GM23338 (cell line): Measurements from ENCODE around the gene USP6NL. TPM values are rescaled to one million over a fixed set of nuclear protein-coding genes. Genes with fewer than 3 reads are reported as not detected.

Experiments
- ATAC-seq: fragments of 200-7000 bp; cut with Tn5 transposase; 3 replicates; pipeline ENCODE4 v1.9.1; 2020
- DNase-seq: peaks from one replicate; pipeline ENCODE4 v3.0.0-alpha.2; 2015; ENCODE audit warnings: low spot score
- H2AFZ ChIP-seq: fragments of 200-600 bp; sonication (generic); 2 replicates; pipeline ENCODE4 v1.8.0; 2016; ENCODE audit warnings: antibody characterized with exemption, mild to moderate bottlenecking, moderate library complexity
- H3F3A ChIP-seq: fragments of 200-600 bp; sonication (generic); replicated peaks from 2 replicates; pipeline ENCODE4 v1.8.0; 2017; ENCODE audit warnings: antibody characterized with exemption, mixed run types, low read depth
- H3K27ac ChIP-seq: fragments of 200-600 bp; sonication (generic); 2 replicates; pipeline ENCODE4 v1.6.1; 2016; ENCODE audit warnings: low read depth
- H3K27me3 ChIP-seq: fragments of 200-600 bp; sonication (generic); 2 replicates; pipeline ENCODE4 v1.8.0; 2016; ENCODE audit warnings: mild to moderate bottlenecking, mixed run types, moderate library complexity; ENCODE audit not compliant: insufficient read depth
- H3K36me3 ChIP-seq: fragments of 200-600 bp; sonication (generic); 2 replicates; pipeline ENCODE4 v1.8.0; 2016; ENCODE audit warnings: mild to moderate bottlenecking; ENCODE audit not compliant: insufficient read depth
- H3K4me1 ChIP-seq: fragments of 200-600 bp; sonication (generic); 2 replicates; pipeline ENCODE4 v1.8.0; 2016; ENCODE audit warnings: mild to moderate bottlenecking, moderate library complexity; ENCODE audit not compliant: insufficient read depth
- H3K4me2 ChIP-seq: fragments of 200-600 bp; sonication (generic); 2 replicates; pipeline ENCODE4 v1.7.1; 2017; ENCODE audit warnings: mixed run types
- H3K4me3 ChIP-seq: fragments of 200-600 bp; sonication (generic); 2 replicates; pipeline ENCODE4 v1.6.1; 2016; ENCODE audit warnings: mixed run types
- H3K79me2 ChIP-seq: fragments of 200-600 bp; sonication (generic); replicated peaks from 2 replicates; pipeline ENCODE4 v1.8.0; 2017; ENCODE audit warnings: mild to moderate bottlenecking; ENCODE audit not compliant: insufficient read depth
- H3K9me2 ChIP-seq: fragments of 200-600 bp; sonication (generic); 2 replicates; pipeline ENCODE4 v1.8.0; 2017; ENCODE audit not compliant: insufficient read depth
- H4K20me1 ChIP-seq: fragments of 200-600 bp; sonication (generic); replicated peaks from 2 replicates; pipeline ENCODE4 v1.8.0; 2017; ENCODE audit warnings: mild to moderate bottlenecking; ENCODE audit not compliant: insufficient read depth
- H3K27ac Mint-ChIP-seq: 2 replicates; pipeline ENCODE4 v1.8.0; 2020; ENCODE audit warnings: inconsistent platforms, mild to moderate bottlenecking, moderate library complexity, mixed read lengths
- H3K27me3 Mint-ChIP-seq: 3 replicates; pipeline ENCODE4 v1.8.0; 2022; ENCODE audit warnings: low read depth, mild to moderate bottlenecking, moderate library complexity, mixed read lengths, inconsistent platforms; ENCODE audit not compliant: insufficient read depth, poor library complexity
- H3K36me3 Mint-ChIP-seq: 3 replicates; pipeline ENCODE4 v1.8.0; 2021; ENCODE audit warnings: low read depth, mild to moderate bottlenecking, inconsistent platforms, moderate library complexity, mixed read lengths
- H3K4me1 Mint-ChIP-seq: 3 replicates; pipeline ENCODE4 v1.8.0; 2020; ENCODE audit warnings: mild to moderate bottlenecking, inconsistent platforms, mixed read lengths
- H3K4me3 Mint-ChIP-seq: 3 replicates; pipeline ENCODE4 v1.8.0; 2021; ENCODE audit warnings: moderate library complexity, mild to moderate bottlenecking, inconsistent platforms, mixed read lengths
- H3K9me3 Mint-ChIP-seq: 3 replicates; pipeline ENCODE4 v1.8.0; 2020; ENCODE audit warnings: moderate library complexity, mild to moderate bottlenecking, inconsistent platforms, mixed read lengths
- CTCF ChIP-seq, 2 experiments: fragments of 200-600 bp in 1 of 2; sonication (generic) in 1 of 2; conservative IDR thresholded peaks; 2 replicates each; pipeline versions ENCODE4 v1.5.1 to v1.6.1; 2016 to 2017; ENCODE audit warnings: antibody characterized with exemption in 2 of 2, low read depth in 2 of 2, mild to moderate bottlenecking in 2 of 2, moderate library complexity in 1 of 2
- EZH2phosphoT487 ChIP-seq: fragments of 200-600 bp; sonication (generic); IDR thresholded peaks from one replicate; pipeline ENCODE4 v1.8.1; 2018; ENCODE audit warnings: antibody characterized with exemption; ENCODE audit not compliant: unreplicated experiment
- POLR2AphosphoS5 ChIP-seq: IDR thresholded peaks from 2 replicates; pipeline ENCODE4 v1.6.1; 2016; ENCODE audit warnings: antibody characterized with exemption, low read depth
- STAT1 ChIP-seq: IDR thresholded peaks from one replicate; pipeline ENCODE4 v1.6.1; 2016; ENCODE audit warnings: antibody characterized with exemption; ENCODE audit not compliant: unreplicated experiment
- ZNF114 ChIP-seq: fragments of 250-450 bp; sonication (Bioruptor Pico); IDR thresholded peaks from 2 replicates; pipeline ENCODE4 v1.5.0; 2020; ENCODE audit warnings: mild to moderate bottlenecking, moderate library complexity
- polyA plus RNA-seq: library from polyadenylated mRNA; unstranded; fragments of >200 nt; fragmentation: Nextera tagmentation; extraction: Ambion mirVana; gene quantifications from 2 replicates; pipeline ENCODE4 v1.2.1, GENCODE V29; 2016
- total RNA-seq: library from RNA; depleted of rRNA; stranded (reverse); fragments of >200 nt; shearing (Covaris generic); gene quantifications from 2 replicates; pipeline ENCODE4 v1.2.3, GENCODE V29; 2014
- TF ChIP-seq, protein P1 (sequence below): IDR thresholded peaks from one replicate; pipeline ENCODE4 v1.6.1; 2018; ENCODE audit warnings: antibody characterized with exemption; ENCODE audit not compliant: unreplicated experiment

The USP6NL gene
- total and polyA plus RNA-seq, 2 experiments from 2014 or later = 8.1 to 29.7 TPM

- H3K27ac Mint-ChIP-seq = no peak overlapping the region
- Histone ChIP-seq H3K36me3 (no peaks in the 10 kb centered on the region), H3K9me2 (no peaks in the 10 kb centered on the region), H3K27me3 (no peaks in the 10 kb centered on the region), H3K27ac (no peak overlapping the region), H3K4me2 (no peak overlapping the region), H3F3A (no peaks in the 10 kb centered on the region), H4K20me1 (peaks cover 13% of the 10 kb centered on the region; the same call in 1 of the 2 replicates), H3K4me3 (no peak overlapping the region), H3K79me2 (peaks cover 98% of the 10 kb centered on the region), H2AFZ (no peak overlapping the region), H3K4me1 (peaks cover 15% of the 10 kb centered on the region; the same call in 1 of the 2 replicates)
- DNase-seq (no peak), ATAC-seq (no peak)
- TF ChIP-seq CTCF (conservative IDR thresholded peaks at IDR 0.05; ENCODE audit: low read depth in 2 of 2) = peak in 1 of 2 experiments; percentile 25; a peak in 2 of 4 replicates
- no peak for TF ChIP-seq ZNF114
- no peak for TF ChIP-seq STAT1
- no peak for TF ChIP-seq POLR2AphosphoS5
- no peaks in the 10 kb centered on the region for H3K27me3 Mint-ChIP-seq
- H3K9me3 Mint-ChIP-seq = no peaks in the 10 kb centered on the region
- H3K4me1 Mint-ChIP-seq = peaks cover 22% of the 10 kb centered on the region
- no peak overlapping the region for H3K4me3 Mint-ChIP-seq
- H3K36me3 Mint-ChIP-seq = peaks cover under 1% of the 10 kb centered on the region; the same call in 2 of the 3 replicates
Measured at GRCh38 chr10:11576092-11576809, 35.2 kb downstream of the USP6NL start.

DNA sequence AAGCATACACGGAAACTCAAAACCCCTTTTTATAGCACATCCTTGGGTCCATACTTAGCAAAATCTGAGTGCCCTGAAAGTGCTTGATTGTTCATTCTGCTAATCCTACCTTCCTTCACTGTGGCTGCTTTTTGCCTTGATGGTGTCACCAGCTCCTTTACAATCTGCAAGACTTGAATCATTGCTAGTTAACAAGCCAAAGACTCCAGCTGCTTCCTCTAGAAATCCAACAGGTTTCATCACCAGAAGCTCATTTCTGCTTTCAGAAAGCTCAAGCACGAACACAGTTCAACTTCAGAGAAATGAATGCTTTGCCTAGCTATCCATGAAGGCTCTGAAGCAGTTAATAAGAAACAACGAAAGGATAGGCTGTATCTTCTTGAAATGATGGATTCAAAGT lies 38.0 kb downstream of the USP6NL start:
- Histone ChIP-seq H3K4me1 (peaks cover 15% of the 10 kb centered on the region; the same call in 1 of the 2 replicates), H3K9me2 (no peaks in the 10 kb centered on the region), H3K36me3 (no peaks in the 10 kb centered on the region), H3K4me3 (no peak overlapping the region), H3K4me2 (0 out of 2 replicates have a peak overlapping the region, but pooled peaks have one; percentile 4), H3K27ac (0 out of 2 replicates have a peak overlapping the region, but pooled peaks have one; percentile 30), H2AFZ (no peak overlapping the region), H3F3A (no peaks in the 10 kb centered on the region), H3K27me3 (no peaks in the 10 kb centered on the region), H3K79me2 (peaks cover 100% of the 10 kb centered on the region), H4K20me1 (peaks cover 8% of the 10 kb centered on the region)
- peaks cover 32% of the 10 kb centered on the region for H3K4me1 Mint-ChIP-seq
- DNase-seq = no peak
- H3K9me3 Mint-ChIP-seq = no peaks in the 10 kb centered on the region
- peaks cover 3% of the 10 kb centered on the region for H3K27me3 Mint-ChIP-seq
- H3K27ac Mint-ChIP-seq = no peak overlapping the region
- ATAC-seq = peak; percentile 44
- H3K4me3 Mint-ChIP-seq = no peak overlapping the region
- no peaks in the 10 kb centered on the region; the same call in 2 of the 3 replicates for H3K36me3 Mint-ChIP-seq
- TF ChIP-seq, protein P1, sequence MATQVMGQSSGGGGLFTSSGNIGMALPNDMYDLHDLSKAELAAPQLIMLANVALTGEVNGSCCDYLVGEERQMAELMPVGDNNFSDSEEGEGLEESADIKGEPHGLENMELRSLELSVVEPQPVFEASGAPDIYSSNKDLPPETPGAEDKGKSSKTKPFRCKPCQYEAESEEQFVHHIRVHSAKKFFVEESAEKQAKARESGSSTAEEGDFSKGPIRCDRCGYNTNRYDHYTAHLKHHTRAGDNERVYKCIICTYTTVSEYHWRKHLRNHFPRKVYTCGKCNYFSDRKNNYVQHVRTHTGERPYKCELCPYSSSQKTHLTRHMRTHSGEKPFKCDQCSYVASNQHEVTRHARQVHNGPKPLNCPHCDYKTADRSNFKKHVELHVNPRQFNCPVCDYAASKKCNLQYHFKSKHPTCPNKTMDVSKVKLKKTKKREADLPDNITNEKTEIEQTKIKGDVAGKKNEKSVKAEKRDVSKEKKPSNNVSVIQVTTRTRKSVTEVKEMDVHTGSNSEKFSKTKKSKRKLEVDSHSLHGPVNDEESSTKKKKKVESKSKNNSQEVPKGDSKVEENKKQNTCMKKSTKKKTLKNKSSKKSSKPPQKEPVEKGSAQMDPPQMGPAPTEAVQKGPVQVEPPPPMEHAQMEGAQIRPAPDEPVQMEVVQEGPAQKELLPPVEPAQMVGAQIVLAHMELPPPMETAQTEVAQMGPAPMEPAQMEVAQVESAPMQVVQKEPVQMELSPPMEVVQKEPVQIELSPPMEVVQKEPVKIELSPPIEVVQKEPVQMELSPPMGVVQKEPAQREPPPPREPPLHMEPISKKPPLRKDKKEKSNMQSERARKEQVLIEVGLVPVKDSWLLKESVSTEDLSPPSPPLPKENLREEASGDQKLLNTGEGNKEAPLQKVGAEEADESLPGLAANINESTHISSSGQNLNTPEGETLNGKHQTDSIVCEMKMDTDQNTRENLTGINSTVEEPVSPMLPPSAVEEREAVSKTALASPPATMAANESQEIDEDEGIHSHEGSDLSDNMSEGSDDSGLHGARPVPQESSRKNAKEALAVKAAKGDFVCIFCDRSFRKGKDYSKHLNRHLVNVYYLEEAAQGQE = no peak
- no peak for TF ChIP-seq EZH2phosphoT487
- no peak for TF ChIP-seq STAT1
- TF ChIP-seq ZNF114 = no peak
- no peak for TF ChIP-seq CTCF (conservative IDR thresholded peaks at IDR 0.05; ENCODE audit: low read depth in 2 of 2)
